Stimulated activated CD4-positive, alpha-beta T cell treated with anti-CD3 and anti-CD28 coated beads, TNF-alpha, amount 100 ng/mL, for 48 hours (primary cell): ENCODE results near the gene GRK3.

ENCODE experiments used
- DNase-seq, 3 donors: peaks; one replicate each; pipeline ENCODE4 v3.0.0-alpha.2; 2020; ENCODE audit warnings: low read depth in 3 of 3

Gene GRK3

DNA sequence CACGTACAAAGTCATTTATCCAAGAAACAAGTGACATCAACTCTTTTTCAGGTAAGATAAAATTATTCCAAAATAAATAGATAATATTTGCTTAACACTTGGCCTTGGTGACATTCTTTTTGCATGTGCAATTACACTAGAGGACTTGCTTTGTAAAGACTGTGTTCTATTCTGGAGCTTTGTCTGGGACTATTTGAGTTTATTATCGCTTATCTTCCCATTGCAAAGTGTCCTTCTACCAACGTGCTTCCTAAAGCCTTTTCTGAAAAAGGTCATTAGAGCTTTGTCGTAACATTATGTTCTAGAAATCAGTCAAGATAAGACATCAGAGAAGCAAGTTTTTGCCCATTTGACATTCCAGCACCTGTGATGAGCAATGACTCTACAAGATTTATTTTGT lies 99.2 kb downstream of the GRK3 start:
- no peak for DNase-seq

DNA sequence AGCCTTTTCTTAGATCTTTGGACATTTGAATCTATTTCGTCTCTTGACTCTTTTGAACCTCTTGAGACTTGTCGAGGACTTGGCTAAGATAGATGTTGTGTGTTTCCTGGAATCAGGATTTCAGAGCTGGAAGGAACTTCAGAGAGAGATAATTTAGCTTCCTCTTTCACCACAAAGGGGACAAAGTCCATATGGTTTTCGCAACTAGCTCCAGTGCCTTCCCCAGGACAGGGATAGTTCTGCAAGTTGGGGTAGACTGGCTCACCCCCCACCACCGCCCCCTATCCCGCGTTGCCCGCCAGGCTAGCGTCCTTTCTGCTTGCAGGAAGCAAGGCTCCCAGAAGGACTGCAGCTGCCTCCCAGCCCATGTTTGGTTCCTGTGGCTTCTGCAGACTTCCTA lies 101.8 kb downstream of the GRK3 start:
- DNase-seq = no peak

DNA sequence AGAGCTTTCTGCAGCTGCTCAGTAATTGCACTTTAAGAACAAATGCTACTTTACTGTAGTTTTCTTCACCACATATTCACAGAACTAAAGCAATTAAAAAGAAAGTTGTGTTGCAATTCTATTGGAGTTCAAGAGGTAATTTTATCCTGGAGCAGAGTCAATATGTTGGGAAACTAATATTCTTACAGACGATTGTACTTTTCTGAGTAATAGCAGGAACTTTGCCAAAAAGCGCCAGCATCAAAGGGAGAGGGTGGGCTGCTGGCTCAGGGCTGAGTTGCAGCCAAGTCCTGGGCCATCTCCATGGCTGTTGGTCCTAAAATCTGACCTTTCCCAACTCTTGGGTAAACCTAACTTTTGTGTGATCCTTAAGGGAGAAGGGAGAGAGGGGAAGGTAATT lies 104.0 kb downstream of the GRK3 start:
- no peak for DNase-seq

DNA sequence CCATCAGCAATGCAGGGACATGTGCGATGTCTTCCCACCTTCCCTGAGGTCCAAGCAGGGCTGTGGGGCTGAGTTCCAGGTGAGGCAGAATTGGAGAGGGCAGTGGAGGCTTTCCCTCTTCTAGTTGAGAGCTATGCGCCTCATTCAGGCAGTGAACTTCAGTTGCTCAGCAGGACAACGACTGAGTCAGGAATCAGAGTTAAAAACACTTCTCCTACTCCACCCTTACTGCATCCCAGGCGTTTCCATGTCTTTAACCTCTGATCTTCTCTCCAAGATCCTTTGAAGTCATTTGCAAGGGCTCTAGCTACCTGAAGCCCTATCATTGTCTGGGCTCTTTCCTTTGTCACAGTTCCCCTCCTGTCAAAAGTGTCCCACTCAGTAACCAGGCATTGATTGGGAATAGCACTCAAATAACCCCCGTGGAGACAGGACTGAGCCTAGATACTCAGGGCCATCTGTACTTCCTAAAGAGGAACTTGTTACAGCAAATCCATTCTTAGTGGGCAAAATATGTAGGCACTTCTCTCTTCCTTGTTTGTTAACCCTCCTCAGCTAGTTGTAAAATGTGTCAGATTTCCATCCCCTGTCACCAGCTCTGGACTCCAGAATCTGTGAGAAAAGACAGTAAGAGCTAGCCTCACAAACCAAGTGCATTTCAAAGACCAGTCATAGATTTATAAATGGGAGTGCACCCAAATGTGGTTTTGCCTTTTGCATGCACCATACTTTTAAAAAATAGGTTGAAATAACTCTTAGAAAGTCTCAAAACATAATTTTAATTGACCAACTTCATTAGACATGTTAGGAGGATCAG lies 105.0 kb downstream of the GRK3 start:
- no peak for DNase-seq

DNA sequence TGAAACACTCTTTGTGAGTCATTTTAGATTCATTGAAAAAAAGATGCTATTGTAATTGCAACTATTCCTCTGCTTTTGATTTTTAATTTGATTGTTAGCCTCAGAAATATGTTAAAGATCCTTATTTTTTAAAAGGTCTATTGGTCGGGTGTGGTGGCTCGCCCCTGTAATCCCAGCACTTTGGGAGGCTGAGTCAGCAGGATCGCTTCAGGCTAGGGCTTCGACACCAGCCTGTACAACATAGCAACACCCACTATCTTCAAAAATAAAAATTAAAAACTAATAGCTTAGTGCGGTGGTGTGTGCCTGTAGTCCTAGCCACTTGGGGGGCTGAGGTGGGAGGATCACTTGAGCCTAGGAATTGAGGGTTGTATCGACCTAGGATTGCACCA lies 105.6 kb downstream of the GRK3 start:
- no peak for DNase-seq

DNA sequence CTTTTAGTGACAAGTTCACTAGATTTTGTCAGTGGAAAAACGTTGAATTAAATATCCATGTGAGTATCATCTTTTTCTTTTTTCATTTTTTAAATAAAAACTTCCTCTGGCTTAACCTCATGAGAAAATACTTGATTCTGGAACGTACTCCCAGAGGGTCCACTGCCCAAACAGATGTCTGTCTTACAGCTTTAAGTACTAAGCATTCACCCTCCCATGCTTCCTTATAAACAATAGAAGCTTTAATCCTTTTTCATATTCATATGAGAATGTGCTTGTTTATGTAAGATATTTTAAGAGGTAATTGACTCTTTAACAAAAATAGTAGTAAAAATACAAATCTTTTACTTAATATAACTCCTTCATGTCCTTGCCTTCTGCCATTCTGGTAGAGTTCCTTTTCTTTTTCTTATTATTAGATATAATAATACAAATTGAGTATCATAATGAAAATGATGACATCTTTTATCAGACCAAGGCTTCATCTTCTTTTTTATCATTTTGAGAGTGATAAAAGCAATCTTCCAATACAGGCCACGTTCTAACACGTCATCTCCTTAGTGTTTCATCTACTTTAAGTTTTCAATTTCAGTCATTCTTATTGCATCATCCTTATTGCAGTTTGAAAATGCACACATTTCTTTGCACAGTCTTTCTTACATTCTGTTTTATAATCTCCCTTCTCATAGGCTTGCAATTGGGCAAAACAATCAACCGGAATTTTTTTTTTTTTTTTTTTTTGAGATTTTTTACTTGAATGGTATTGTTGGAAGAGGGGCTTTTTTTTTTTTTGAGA lies 108.0 kb downstream of the GRK3 start:
- no peak for DNase-seq

DNA sequence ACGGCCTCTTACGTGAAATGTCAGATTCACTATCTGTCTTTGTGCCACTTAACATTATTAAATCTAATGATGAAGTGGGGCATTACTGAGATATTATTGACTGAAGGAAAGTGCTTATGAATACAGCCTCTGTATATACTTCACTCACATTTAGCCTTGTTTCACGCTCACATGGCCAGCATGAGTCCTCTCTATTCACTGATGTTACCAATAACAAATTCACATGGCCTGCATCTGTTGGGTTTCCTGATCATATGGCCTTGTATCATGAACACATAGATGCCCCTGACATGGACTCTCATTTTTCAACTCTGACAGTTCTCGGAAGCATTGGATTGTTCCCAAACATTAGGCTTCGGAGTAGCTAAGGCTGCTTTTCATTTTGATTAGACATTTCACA lies 109.2 kb downstream of the GRK3 start:
- DNase-seq = no peak

DNA sequence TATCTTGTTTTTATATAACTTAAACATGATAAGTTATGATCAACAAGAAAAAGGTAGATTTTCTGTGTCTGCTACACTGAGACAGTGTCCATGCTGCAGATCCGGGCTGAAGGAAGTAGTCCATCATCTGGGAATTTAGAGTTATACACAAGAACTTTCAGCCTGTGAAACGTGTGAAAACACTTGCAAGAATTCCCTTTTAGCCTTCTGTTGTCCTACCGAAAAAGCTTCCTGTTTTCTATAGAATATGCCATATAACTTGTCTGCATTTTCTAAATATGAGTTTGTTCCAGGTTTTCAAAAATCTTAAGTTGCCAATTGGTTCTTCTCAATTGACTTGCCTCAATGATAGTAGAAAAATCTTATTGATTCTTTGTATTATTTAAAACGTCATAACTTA lies 113.2 kb downstream of the GRK3 start:
- no peak for DNase-seq

DNA sequence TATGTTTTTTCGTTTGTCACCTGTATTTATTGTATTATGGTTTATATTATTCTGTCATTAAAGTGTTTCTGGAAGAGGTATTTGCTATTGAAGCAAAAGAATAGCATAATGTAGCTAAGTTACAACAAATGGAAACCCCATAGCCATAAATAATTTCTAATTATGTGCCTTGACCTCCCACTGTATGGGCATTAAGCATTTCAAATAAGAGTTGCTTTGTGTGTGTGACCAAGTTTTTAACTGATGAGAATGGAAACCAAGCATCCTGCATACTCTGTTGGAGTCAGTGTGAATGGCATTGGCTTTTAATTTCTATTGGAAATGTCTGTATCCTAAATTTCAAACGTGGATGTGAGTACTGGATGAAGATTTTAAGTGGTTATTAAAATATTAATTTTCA lies 115.6 kb downstream of the GRK3 start:
- DNase-seq = no peak

DNA sequence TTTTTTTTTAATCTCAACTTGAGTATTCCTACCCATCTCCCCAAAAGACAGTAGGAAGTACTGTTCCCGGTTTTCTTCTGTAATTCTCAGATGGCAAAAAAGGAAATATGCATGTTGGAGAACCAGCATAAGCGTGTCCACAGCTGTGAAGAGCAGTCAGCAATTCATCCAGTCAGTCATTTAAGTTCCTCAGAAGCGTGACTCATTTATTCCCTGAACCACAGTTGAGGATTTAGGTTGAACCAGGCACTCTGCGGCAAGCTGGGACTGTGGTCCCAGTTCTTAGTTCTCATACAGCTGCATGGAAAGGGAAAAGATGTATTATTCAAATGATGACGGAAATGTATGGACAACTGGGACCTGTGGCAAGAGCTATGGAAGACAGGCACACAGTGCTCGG lies 116.5 kb downstream of the GRK3 start:
- DNase-seq = no peak

DNA sequence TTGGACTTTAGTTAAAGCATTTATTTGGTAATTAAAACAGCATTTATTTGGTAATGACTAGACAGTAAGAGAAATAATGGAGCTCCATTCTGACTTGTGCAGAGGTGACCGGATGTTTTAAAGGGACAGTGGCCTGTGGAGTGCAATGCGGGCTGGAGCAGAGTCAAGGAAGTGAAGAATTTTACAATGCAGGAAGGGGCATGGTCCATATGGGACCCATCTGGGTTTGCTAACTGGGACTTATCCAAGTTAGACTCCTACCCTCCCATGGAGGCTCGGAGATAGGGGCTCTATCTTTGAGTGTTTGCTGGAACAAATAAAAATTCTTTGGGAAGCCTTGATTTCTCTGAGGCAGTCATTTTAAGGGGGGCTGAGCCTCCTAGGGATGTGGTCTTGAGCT lies 117.6 kb downstream of the GRK3 start:
- DNase-seq = no peak

DNA sequence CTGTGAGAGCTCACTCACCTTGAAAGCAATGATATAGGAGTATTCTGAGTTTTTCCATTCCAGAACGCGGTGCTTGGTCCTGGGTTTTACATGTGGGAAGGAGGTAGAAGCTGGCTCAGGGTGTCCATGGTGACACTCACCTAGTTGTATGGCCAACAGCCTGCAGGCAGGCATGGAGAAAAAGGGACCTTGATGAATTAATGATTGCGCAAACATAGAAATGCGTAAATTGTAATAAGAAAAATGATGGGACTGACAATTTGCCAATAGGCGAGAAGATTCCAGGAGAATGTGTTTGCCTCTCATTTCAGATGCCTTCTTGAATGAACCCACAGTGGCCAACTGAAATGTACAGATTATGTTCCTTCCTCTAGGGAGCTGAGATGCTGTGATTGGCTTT lies 124.2 kb downstream of the GRK3 start:
- no peak for DNase-seq

DNA sequence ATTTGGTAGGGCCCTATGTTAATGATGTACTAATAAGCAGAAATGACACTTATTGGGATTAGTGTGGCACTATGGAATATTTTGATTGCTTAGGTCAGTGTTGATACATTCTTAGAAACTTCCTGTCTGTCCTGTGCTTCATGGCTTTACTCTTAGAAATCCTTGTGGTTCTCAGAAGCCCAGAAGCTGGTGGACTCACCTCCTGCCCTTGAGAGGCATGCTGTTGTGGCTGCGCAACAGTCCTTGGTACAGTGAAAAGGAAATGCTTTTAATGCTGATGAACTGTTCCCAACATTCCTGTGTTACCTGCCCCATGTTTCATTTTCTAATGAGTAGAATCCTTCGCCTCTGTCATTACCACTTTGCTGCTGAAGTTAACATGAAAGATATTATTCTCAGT lies 125.2 kb downstream of the GRK3 start:
- DNase-seq = no peak

DNA sequence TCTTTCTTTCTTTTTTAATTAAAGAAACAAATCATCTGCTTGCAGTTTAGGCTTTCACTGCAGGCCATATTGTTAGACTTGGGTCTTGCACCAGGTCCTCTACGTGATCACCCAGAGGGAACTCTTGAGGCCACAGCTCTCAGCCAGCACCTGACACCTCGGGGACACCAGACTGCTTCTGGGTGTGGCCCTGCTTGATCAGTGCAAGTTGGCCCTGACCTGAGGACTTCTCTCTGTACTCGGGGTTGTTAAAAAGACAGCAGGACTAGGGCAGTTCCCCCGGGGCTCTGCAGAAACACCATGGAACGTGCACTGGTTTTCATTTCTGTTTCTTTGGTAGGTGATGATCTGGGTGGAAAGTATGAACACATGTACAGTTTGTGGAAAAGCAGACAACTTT lies 126.3 kb downstream of the GRK3 start:
- no peak for DNase-seq

DNA sequence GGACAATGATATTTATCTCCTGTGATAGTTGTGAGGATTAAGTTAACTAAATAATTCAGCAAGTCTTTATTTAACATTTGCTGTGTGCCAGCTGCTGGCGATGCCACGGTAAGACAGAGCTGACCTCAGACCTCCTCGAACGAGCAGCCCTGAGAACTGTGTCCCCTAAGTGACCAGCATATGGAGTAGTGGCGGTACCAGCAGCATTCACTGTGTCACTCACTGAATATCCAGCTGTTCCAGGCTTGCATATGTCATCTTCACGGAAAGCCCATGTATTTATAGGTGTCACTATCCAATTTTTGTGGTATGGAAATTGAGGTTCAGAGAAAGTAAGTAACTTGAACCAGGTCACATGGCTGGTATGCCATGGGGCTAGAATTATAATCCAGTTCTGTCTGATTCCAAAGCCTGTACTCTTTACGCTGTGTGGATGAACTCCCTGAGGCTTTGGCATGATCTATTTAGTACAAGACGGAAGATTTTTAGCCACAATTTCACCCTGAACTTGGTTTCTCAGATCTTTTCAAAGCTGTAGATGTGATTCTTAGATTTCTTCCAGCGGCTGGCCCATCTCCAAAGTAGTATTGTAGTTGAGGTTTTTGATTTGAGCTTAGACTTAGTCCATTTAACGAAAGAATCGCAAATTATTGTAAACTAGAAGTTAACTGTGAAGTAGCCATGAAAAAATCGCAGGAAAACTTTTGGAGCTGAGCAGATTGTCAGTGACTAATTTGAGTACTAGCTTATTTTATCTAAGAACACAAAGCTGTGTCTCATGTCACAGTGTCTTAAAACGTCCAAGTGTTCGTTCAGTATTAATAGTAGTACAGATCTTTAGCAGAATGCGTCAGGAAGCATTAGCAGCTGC lies 128.2 kb downstream of the GRK3 start:
- no peak for DNase-seq

DNA sequence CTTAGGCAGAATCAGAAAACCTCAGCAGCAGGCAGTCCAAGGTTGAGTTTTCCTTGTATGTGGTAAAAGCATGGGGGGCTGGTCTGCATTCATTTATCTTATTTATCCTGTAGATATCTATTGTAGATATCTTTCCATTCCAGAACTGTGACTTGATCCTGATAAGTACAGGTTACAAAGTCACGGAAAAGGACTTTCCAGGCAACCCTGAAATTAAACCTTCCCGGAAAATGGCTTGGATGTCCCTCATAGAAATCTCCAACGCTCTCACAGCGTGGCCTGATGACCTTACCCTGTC lies 128.7 kb downstream of the GRK3 start:
- DNase-seq = no peak

DNA sequence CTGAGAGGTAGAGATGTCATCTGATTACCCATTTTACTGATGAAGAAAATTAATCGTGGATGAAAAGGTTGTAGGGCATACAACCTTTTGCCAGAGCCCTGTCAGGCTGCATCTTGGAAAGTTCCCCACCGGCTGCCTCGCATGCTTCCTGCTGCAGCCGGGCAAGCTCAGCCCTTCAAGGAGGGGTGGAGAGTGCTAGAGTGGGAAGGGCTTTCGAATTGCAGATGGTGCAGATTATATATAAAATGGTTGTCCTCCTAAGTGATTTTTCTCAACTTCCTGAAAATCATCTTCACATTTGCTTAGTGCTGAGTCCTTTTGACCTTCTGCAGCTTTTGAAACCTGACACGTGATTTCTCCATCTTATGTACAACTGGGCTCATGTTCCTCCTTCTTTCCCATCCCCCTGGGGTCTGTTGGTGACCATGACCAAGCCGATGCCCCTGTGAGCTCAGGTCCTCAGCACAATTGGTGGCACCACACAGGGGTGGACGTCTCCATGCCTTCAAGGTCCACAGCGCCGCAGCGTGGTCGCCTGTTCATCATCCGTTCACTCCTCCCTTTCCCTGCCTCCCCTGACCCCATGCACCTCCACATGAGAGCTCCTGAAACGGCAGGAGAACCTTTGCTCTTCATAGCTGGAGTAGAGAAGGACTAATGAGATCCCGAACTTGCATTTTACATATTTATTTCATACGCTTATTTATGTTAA lies 129.9 kb downstream of the GRK3 start:
- no peak for DNase-seq

DNA sequence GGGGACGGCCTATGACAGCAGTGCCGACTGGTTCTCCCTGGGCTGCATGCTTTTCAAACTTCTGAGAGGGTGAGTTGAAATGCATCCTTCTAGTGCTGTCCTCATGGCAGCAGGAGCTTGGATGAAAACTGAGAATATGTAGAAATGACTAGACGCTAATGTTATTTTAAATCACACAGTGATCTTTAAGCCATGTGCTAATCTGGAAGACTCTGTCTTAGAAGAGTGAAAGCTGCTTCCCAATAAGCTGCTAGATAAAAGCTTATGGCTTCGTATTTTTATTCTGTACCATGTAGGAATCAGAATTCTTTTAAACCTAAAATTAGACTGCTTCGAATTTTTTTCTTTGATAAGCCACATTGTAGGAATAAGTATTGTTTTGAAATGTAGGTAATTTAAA lies 130.7 kb downstream of the GRK3 start:
- no peak for DNase-seq

DNA sequence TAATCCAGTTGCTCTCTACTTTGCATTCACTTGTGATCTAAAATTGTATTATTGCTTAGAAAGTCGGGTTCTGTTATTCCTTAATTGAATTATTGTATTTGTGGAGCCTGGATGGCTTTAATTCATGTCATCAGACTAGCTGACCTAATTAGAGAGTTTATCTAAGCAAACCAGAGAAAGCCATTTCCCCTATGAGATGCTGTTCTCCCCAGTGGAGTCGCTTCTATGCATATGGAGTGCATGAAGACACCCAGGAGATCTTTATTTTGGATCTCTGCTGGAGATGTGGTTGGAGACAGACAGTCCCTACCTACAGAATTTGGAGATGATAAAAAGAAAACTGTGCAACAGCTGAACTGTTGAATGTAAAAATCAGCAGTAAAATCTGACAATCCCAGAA lies 132.3 kb downstream of the GRK3 start:
- no peak for DNase-seq

DNA sequence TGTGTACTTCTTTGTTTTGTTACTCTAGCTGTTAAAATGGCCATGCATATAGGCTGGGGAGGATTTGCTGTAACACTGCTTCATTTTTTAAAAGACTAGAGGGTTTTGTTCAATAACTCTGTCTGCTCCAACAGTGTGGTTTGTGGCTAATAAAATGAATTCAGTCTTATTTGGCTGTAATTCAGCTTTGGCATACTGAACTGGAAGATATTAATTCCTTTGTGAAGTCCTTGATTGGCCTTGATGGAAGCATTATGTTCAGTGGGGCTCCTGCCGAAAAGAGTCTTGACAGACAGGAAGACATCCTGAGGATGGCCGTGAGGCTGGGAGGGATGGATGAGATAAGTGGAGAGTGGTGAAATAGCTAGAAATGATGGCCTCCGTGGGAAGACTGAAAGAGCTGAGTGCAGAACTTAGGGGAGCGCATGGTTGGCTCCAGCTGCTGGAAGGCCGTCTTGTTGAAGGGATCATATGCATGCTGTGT lies 132.7 kb downstream of the GRK3 start:
- DNase-seq = no peak

DNA sequence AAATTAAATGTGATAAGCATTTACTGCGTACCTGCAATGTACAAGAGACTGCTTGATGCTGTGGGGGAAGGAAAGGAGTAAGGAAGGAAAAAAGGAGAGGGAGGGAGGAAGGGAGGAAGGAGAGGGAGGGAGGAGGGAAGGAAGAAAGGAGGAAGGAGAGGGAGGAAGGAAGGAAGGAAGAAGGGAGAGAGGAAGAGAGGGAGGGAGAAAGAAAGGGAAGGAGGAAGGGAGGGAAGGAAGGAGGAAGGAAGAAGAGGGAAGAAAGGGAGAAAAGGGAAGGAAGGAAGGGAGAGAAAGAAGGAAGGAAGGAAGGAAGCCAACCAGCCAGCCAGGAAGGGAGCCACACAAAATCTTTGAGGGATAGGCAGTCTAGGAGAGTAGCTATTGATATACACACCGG lies 133.5 kb downstream of the GRK3 start:
- no peak for DNase-seq

DNA sequence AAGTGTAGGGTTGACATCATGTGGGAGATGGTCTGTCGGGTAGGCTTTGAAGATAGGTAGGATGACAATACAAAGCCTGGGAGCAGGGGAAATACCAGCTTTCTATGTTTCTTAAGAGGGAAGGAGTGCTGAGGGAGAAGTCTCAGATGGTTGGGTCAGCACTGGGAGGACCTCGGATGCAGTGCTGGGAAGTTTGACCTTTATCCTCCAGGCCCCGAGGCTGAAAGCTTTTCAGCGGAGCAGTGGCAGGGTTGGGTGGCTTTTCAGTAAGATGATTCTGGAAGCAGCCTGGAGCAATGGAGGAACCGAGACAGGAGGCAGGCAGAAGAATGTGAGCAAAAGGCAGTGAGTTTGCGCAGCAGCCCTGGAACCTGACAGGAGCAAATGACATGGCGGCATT lies 134.0 kb downstream of the GRK3 start:
- no peak for DNase-seq
